ENCODE measurements around the gene ULBP2. TPM values are rescaled to one million over a fixed set of nuclear protein-coding genes. Genes with fewer than 3 reads are reported as not detected.
"Not testable (repeated sequence)": the region's sequence is repeated elsewhere in the genome, so short reads cannot be mapped to it uniquely, and the experiment has no call there.

Gene ULBP2
- total RNA-seq, 1 donor from 2014 or later, result not detected

GRCh38 chr6:149924206-149924932 lies 17.4 kb upstream of the ULBP2 start:
- H3K9me3 Mint-ChIP-seq, result no peaks in the 10 kb centered on the region
- no peaks in the 10 kb centered on the region for H3K36me3 Mint-ChIP-seq
- H3K27me3 Mint-ChIP-seq, result peaks cover 86% of the 10 kb centered on the region
- DNase-seq (ENCODE audit: extremely low spot score, unreplicated experiment), result no peak
- peaks cover 9% of the 10 kb centered on the region for H3K4me1 Mint-ChIP-seq (ENCODE audit: unreplicated experiment)
- peak overlapping the region; percentile 84 for H3K4me3 Mint-ChIP-seq
- no peak for TF ChIP-seq CTCF (conservative IDR thresholded peaks at IDR 0.05)
- no peak overlapping the region for H3K27ac Mint-ChIP-seq

GRCh38 chr6:149924933-149925252 lies 16.9 kb upstream of the ULBP2 start:
- H3K4me1 Mint-ChIP-seq (ENCODE audit: unreplicated experiment), result peaks cover 9% of the 10 kb centered on the region
- H3K36me3 Mint-ChIP-seq, result no peaks in the 10 kb centered on the region
- no peak overlapping the region for H3K27ac Mint-ChIP-seq
- H3K9me3 Mint-ChIP-seq, result no peaks in the 10 kb centered on the region
- TF ChIP-seq CTCF (conservative IDR thresholded peaks at IDR 0.05), result no peak
- peak overlapping the region; percentile 84 for H3K4me3 Mint-ChIP-seq
- no peak for DNase-seq (ENCODE audit: extremely low spot score, unreplicated experiment)
- H3K27me3 Mint-ChIP-seq, result peaks cover 90% of the 10 kb centered on the region

GRCh38 chr6:149925253-149925973 lies 16.4 kb upstream of the ULBP2 start:
- peak; percentile 68 for DNase-seq (ENCODE audit: extremely low spot score, unreplicated experiment)
- no peak overlapping the region for H3K27ac Mint-ChIP-seq
- H3K9me3 Mint-ChIP-seq, result no peaks in the 10 kb centered on the region
- no peak for TF ChIP-seq CTCF (conservative IDR thresholded peaks at IDR 0.05)
- H3K27me3 Mint-ChIP-seq, result peaks cover 90% of the 10 kb centered on the region
- H3K4me3 Mint-ChIP-seq, result peak overlapping the region; percentile 84
- H3K36me3 Mint-ChIP-seq, result no peaks in the 10 kb centered on the region
- H3K4me1 Mint-ChIP-seq (ENCODE audit: unreplicated experiment), result peaks cover 9% of the 10 kb centered on the region

GRCh38 chr6:149925974-149926777 lies 15.6 kb upstream of the ULBP2 start:
- no peaks in the 10 kb centered on the region for H3K36me3 Mint-ChIP-seq
- H3K9me3 Mint-ChIP-seq, result no peaks in the 10 kb centered on the region
- H3K27me3 Mint-ChIP-seq, result peaks cover 90% of the 10 kb centered on the region
- peak overlapping the region; percentile 4 for H3K27ac Mint-ChIP-seq
- peaks cover 9% of the 10 kb centered on the region for H3K4me1 Mint-ChIP-seq (ENCODE audit: unreplicated experiment)
- peak overlapping the region; percentile 88 for H3K4me3 Mint-ChIP-seq
- peak; percentile 89 for TF ChIP-seq CTCF (conservative IDR thresholded peaks at IDR 0.05)
- peak; percentile 90 for DNase-seq (ENCODE audit: extremely low spot score, unreplicated experiment)

GRCh38 chr6:149927025-149927424 lies 14.8 kb upstream of the ULBP2 start:
- H3K27me3 Mint-ChIP-seq, result peaks cover 90% of the 10 kb centered on the region
- not testable (repeated sequence) for H3K9me3 Mint-ChIP-seq; DNase-seq (ENCODE audit: extremely low spot score, unreplicated experiment); H3K4me3 Mint-ChIP-seq; H3K36me3 Mint-ChIP-seq; H3K27ac Mint-ChIP-seq; H3K4me1 Mint-ChIP-seq (ENCODE audit: unreplicated experiment)

Measured in type B pancreatic cell (in vitro differentiated cells).